Measurements from ENCODE around the gene FRZB.

FRZB gene

GRCh38 chr2:182784777-182785176 is 81.7 kb downstream of the FRZB start:
- peak; percentile 11 for DNase-seq (ENCODE audit: low read depth)

GRCh38 chr2:182784058-182784706 is 82.3 kb downstream of the FRZB start:
- no peak for DNase-seq (ENCODE audit: low read depth)

Measured in GM04503 (cell line).